Measurements from ENCODE around the gene CEBPB. TPM values are rescaled to one million over a fixed set of nuclear protein-coding genes. Genes with fewer than 3 reads are reported as not detected.
A peak's percentile ranks its signal among the peaks of the same experiment; 100 is the strongest.

The CEBPB gene
- total RNA-seq, 2 donors from 2014 or later = 32.0 to 34.0 TPM

DNA sequence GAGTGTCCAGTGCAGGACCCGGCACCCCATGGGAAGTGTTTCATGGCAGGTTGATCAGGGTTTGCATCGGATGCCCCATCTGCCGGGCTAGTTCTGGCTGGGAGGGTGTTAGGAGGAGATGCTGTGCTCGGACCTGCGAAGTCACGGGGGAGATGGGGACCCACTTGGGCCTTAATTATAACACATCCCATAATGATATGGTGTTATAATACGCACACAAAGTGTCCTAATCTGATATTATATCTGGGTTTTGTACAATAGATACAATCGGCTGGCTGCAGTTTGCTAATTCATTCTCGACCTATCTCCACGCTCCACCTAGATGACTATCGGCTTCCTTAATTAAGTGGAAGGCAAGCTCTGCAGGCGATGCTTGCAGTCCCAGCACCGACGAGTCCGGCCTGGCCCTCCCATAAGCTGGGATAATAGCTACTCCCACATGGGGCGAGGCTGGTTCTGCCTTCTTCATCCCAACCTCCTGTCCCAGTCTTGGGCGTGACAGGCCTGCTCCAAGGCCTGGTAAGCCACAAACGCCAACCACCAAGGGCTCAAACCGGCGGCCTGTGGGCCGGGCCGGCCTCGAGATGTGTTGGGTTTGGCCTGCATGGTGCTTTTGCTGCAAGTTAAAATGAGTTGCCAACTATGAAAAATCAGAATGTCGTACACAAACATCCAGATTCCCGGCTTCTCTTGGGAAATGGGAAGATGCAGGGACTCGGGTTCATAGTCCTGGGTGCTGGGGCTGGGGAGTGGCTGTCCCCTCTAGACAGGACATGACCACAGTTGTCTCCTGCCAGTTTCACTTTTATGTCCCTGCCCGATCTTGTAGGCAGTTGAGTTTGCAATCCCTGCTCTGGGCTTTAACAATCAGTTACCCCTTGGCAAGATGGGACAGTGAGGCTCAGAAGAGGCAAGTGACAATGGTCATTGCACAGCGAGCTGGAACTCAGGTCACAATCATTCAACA lies 32.7 kb downstream of the CEBPB start:
- TF ChIP-seq, protein P1, sequence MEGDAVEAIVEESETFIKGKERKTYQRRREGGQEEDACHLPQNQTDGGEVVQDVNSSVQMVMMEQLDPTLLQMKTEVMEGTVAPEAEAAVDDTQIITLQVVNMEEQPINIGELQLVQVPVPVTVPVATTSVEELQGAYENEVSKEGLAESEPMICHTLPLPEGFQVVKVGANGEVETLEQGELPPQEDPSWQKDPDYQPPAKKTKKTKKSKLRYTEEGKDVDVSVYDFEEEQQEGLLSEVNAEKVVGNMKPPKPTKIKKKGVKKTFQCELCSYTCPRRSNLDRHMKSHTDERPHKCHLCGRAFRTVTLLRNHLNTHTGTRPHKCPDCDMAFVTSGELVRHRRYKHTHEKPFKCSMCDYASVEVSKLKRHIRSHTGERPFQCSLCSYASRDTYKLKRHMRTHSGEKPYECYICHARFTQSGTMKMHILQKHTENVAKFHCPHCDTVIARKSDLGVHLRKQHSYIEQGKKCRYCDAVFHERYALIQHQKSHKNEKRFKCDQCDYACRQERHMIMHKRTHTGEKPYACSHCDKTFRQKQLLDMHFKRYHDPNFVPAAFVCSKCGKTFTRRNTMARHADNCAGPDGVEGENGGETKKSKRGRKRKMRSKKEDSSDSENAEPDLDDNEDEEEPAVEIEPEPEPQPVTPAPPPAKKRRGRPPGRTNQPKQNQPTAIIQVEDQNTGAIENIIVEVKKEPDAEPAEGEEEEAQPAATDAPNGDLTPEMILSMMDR (IDR thresholded peaks at IDR 0.05) = no peak
- Histone ChIP-seq H3K9ac (ENCODE audit: low read depth in 2 of 2, low read length in 2 of 2) (no peak overlapping the region), H3K4me3 (no peak overlapping the region), H3K27ac (no peak overlapping the region), H3K4me1 (no peaks in the 10 kb centered on the region), H3K27me3 (no peaks in the 10 kb centered on the region), H3K36me3 (no peaks in the 10 kb centered on the region), H3K9me3 (no peaks in the 10 kb centered on the region)
- intact Hi-C loops (cut with DNase I) = no loop called here
- DNase-seq = no peak

DNA sequence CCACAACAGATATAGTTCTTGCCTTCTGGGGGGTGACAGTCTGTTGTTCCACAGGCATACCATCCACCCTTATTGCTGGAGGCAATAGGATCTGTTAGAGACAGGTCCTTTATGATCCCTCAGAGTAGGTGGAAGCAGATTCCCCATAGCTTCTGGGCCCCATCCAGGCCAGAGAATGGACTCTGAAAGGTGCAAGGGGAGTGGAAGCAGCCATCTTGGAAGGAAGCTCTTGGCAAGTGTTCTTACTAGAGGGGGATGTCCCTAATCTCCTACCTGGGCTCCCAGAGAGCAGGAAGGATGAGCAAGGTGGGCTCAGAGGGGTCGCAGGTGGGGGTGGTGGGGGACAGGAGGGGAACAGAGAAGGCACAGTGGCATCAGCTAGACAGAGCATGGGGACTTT lies 33.4 kb downstream of the CEBPB start:
- H3K27ac ChIP-seq = no peak overlapping the region
- H3K9me3 ChIP-seq = no peaks in the 10 kb centered on the region
- no peaks in the 10 kb centered on the region for H3K4me1 ChIP-seq
- no peaks in the 10 kb centered on the region for H3K36me3 ChIP-seq
- intact Hi-C loops (cut with DNase I) = no loop called here
- H3K27me3 ChIP-seq = no peaks in the 10 kb centered on the region
- TF ChIP-seq, protein P1 (IDR thresholded peaks at IDR 0.05) = no peak
- H3K9ac ChIP-seq (ENCODE audit: low read depth in 2 of 2, low read length in 2 of 2) = no peak overlapping the region
- H3K4me3 ChIP-seq = no peak overlapping the region
- no peak for DNase-seq

DNA sequence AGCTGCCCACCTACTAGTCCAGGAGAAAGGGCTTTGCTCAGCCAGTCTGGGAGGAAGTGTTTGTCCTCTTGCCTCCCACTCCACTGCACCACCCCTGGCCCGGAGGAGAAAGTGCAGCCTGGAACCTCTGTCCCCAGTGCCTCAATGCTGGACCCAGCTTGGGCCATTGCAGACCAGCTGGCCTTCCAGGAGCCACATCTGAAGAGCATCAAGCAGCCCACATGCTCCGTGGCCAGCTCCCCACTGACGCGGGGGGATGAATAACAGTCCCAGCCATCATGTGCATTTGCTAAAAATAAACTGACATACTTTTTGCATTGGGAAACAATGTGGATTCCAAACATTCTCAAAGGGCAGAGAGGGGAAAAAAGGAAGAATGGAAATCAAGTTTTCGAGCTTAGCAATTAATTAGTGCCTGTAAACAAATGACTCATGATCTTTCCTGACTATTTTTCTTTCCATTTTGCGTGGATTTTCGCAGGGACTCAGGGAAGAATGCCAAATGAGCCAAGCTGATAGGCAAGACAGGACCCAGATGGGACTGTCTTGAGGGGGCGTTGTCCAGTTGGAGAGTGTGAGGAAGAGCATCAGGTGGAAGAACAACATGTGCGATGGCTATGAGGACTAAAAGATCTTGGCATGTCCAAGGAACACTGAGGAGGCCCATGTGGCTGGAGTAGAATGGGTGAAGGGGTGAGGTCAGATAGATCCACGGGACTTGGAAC lies 34.1 kb downstream of the CEBPB start:
- Histone ChIP-seq H3K9me3 (no peaks in the 10 kb centered on the region), H3K4me3 (no peak overlapping the region), H3K9ac (ENCODE audit: low read depth in 2 of 2, low read length in 2 of 2) (no peak overlapping the region), H3K27me3 (no peaks in the 10 kb centered on the region), H3K4me1 (no peaks in the 10 kb centered on the region), H3K36me3 (no peaks in the 10 kb centered on the region), H3K27ac (peak overlapping the region; percentile 4)
- peak; percentile 41 for DNase-seq
- intact Hi-C loops (cut with DNase I) = no loop called here
- TF ChIP-seq, protein P1 (IDR thresholded peaks at IDR 0.05) = no peak

DNA sequence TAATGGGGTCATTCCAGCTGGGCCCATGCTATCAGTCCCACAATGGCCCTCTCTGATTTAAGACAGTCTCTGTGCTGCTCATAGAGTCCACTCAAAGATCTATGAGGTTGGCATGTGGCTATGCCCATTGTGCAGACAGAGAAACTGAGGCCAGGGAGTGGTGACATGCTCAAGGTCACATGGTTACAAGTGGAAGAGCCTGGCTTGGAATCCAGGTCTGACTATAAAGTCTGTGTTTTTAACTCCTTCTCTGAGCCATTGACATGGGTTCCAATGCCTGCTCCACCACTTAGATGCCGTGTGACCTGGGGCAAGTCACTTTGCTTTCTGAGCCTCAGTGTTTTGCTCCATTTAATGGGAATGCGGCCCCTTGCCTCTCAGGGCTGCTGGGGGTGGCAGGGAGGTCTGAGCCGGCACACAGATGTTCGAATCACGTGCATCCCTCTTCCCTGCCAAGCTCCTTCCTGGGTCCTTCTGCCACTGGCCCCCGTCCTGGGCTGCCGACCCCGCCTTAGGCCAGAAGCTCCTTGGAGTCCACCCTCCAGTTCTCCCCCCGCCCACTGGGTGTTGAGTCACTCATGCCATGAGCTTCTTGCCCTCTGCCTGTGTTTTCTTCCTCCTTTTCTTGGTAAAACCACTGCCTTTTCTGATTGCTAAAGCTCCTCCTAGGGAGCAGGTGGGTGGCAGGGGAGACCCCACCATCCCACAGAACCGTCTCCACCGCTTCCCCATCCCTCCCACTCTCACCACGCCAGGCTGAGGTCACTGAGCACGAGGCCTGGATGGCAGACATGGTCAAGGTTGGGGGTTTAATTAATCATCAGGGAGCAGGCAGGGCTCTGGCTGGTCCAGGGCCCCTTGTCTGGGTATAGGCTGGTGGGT lies 35.7 kb downstream of the CEBPB start:
- Histone ChIP-seq H3K27me3 (no peaks in the 10 kb centered on the region), H3K36me3 (no peaks in the 10 kb centered on the region), H3K9me3 (no peaks in the 10 kb centered on the region), H3K27ac (no peak overlapping the region), H3K4me3 (no peak overlapping the region), H3K9ac (ENCODE audit: low read depth in 2 of 2, low read length in 2 of 2) (no peak overlapping the region), H3K4me1 (no peaks in the 10 kb centered on the region)
- intact Hi-C loops (cut with DNase I) = no loop called here
- peak; percentile 42 for DNase-seq
- TF ChIP-seq, protein P1 (IDR thresholded peaks at IDR 0.05) = no peak

DNA sequence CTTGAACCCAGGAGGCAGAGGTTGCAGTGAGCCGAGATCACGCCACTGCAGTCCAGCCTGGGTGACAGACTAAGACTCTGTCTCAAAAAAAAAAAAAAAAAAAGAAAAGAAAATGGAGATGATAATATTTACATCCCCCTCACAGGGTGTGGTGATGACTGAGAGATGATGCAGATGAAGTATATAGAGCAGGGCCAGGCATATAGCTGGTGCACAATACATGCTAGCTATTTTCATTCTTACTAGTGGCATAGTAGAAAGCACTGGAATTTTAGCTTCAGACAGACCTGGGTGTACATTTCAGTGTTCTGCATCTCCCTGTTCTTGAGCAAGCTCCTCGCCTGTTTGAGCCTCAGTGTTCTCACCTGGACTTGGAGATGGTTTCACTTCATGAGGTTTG lies 36.9 kb downstream of the CEBPB start:
- no peaks in the 10 kb centered on the region for H3K9me3 ChIP-seq
- H3K27ac ChIP-seq = no peak overlapping the region
- H3K27me3 ChIP-seq = no peaks in the 10 kb centered on the region
- H3K9ac ChIP-seq (ENCODE audit: low read depth in 2 of 2, low read length in 2 of 2) = no peak overlapping the region
- no peak overlapping the region for H3K4me3 ChIP-seq
- DNase-seq = no peak
- H3K36me3 ChIP-seq = no peaks in the 10 kb centered on the region
- intact Hi-C loops (cut with DNase I) = no loop called here
- H3K4me1 ChIP-seq = no peaks in the 10 kb centered on the region
- TF ChIP-seq, protein P1 (IDR thresholded peaks at IDR 0.05) = no peak
